DOHH2 (cell line): ENCODE results near the gene FNDC3A.

Source experiments
- EZH2phosphoT487 ChIP-seq: fragments of 200-600 bp; sonication (generic); IDR thresholded peaks from 2 replicates; pipeline ENCODE4 v1.6.1; 2017; ENCODE audit warnings: borderline replicate concordance, mild to moderate bottlenecking, antibody characterized with exemption, low read length, moderate library complexity, mixed read lengths
- TF ChIP-seq, protein P1 (sequence below): fragments of 200-600 bp; sonication (generic); IDR thresholded peaks from one replicate; pipeline ENCODE4 v1.5.1; 2014; ENCODE audit warnings: antibody characterized with exemption, mild to moderate bottlenecking, low read depth, low read length; ENCODE audit not compliant: poor library complexity, severe bottlenecking

DNA sequence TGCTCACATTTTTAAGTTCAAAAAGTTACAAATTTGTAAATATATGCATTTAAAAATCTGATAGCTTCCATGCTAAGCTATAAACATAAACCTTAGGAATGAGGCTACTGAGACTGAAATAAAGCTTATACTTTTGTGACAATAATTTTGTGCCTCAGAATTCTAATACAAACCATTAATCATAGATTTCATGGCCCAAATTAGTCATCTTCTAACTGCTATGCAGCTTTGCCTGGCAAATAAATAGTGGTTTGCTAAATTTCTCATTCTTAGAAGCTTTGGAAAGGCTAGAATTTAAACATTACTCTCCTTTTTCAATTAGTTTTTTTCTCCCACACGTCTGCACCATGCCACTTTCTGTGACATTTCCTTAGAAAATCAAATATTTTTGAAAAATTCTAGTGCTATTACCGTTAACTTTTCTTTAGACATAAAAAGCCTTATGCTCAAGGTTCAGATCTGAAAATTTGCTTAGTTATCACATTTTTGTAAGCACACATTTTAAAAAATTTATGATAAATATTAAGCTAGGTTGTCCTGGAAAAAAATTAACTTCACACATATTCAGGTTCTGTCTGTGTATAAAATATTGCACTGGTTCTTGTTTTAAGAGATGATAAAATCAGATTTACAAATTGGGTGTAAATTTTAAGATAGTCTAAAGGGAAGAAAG is 46.9 kb downstream of the FNDC3A start:
- TF ChIP-seq, protein P1, sequence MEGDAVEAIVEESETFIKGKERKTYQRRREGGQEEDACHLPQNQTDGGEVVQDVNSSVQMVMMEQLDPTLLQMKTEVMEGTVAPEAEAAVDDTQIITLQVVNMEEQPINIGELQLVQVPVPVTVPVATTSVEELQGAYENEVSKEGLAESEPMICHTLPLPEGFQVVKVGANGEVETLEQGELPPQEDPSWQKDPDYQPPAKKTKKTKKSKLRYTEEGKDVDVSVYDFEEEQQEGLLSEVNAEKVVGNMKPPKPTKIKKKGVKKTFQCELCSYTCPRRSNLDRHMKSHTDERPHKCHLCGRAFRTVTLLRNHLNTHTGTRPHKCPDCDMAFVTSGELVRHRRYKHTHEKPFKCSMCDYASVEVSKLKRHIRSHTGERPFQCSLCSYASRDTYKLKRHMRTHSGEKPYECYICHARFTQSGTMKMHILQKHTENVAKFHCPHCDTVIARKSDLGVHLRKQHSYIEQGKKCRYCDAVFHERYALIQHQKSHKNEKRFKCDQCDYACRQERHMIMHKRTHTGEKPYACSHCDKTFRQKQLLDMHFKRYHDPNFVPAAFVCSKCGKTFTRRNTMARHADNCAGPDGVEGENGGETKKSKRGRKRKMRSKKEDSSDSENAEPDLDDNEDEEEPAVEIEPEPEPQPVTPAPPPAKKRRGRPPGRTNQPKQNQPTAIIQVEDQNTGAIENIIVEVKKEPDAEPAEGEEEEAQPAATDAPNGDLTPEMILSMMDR: no peak
- no peak for TF ChIP-seq EZH2phosphoT487
